ENCODE results near the gene NDUFB3.

DNA sequence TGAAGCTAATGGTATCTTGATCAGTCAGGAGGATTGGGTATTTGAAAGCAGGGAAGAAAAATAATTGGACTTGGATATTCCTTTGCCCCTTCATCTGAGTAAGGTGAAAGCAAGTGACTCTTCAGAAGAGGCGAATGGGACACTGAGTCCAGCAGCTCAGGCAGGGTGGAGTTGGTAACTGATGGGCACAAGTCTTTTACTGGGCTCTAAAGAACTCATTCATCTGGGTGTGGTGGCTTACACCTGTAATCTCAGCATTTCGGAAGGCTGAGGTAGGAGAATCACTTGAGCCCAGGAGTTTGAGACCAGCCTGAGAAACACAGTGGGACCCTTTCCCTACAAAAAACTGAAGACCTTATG lies 55.3 kb downstream of the NDUFB3 start:
- TF ChIP-seq, protein P1, sequence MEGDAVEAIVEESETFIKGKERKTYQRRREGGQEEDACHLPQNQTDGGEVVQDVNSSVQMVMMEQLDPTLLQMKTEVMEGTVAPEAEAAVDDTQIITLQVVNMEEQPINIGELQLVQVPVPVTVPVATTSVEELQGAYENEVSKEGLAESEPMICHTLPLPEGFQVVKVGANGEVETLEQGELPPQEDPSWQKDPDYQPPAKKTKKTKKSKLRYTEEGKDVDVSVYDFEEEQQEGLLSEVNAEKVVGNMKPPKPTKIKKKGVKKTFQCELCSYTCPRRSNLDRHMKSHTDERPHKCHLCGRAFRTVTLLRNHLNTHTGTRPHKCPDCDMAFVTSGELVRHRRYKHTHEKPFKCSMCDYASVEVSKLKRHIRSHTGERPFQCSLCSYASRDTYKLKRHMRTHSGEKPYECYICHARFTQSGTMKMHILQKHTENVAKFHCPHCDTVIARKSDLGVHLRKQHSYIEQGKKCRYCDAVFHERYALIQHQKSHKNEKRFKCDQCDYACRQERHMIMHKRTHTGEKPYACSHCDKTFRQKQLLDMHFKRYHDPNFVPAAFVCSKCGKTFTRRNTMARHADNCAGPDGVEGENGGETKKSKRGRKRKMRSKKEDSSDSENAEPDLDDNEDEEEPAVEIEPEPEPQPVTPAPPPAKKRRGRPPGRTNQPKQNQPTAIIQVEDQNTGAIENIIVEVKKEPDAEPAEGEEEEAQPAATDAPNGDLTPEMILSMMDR (IDR thresholded peaks at IDR 0.05) = no peak
- TF ChIP-seq POLR2A (IDR thresholded peaks at IDR 0.05) = no peak

Data from body of pancreas (tissue), 4 donors.